RCC 7860 (cell line): ENCODE results near the gene CBLC.

Experiments used
- DNase-seq: peaks from one replicate; pipeline ENCODE4 v3.0.0-alpha.2; 2015; ENCODE audit warnings: low spot score
- FAIRE-seq: peaks from 2 replicates; lab custom pipeline; 2012; peaks lifted over from hg19 to GRCh38; lab: Jason Lieb, UNC

CBLC gene

GRCh38 chr19:44777715-44778347 is at the start of gene CBLC:
CBLC (plus strand) TSS chr19:44777890; CDS start chr19:44777932, 42 bp downstream.
- FAIRE-seq (no peak), DNase-seq (no peak)

GRCh38 chr19:44728178-44728577 is 49.5 kb upstream of the CBLC start:
- FAIRE-seq (no peak), DNase-seq (no peak)

GRCh38 chr19:44729516-44730033 is 48.1 kb upstream of the CBLC start:
- FAIRE-seq: no peak

GRCh38 chr19:44731081-44731480 is 46.6 kb upstream of the CBLC start:
- DNase-seq (no peak), FAIRE-seq (no peak)

More at GRCh38 chr19:44729516-44730033, 48.1 kb upstream of the CBLC start:
- no peak for DNase-seq

GRCh38 chr19:44731622-44732021 is 46.1 kb upstream of the CBLC start:
- DNase-seq (no peak), FAIRE-seq (no peak)

GRCh38 chr19:44732235-44733014 is 45.3 kb upstream of the CBLC start:
- FAIRE-seq (no peak), DNase-seq (no peak)

GRCh38 chr19:44734357-44734756 is 43.3 kb upstream of the CBLC start:
- FAIRE-seq (no peak), DNase-seq (no peak)

GRCh38 chr19:44735011-44735410 is 42.7 kb upstream of the CBLC start:
- DNase-seq (no peak), FAIRE-seq (no peak)

- DNase-seq (peak; percentile 79), FAIRE-seq (peak; percentile 81)
Measured at GRCh38 chr19:44737238-44738071, 40.2 kb upstream of the CBLC start.

GRCh38 chr19:44738136-44738535 is 39.6 kb upstream of the CBLC start:
- DNase-seq (no peak), FAIRE-seq (no peak)

GRCh38 chr19:44738603-44739558 is 38.8 kb upstream of the CBLC start:
- peak; percentile 85 for FAIRE-seq
- peak; percentile 77 for DNase-seq

GRCh38 chr19:44740351-44740824 is 37.3 kb upstream of the CBLC start:
- no peak for DNase-seq
- FAIRE-seq: no peak

GRCh38 chr19:44741258-44741731 is 36.4 kb upstream of the CBLC start:
- no peak for FAIRE-seq

GRCh38 chr19:44741841-44742329 is 35.8 kb upstream of the CBLC start:
- peak; percentile 97 for DNase-seq
- peak; percentile 91 for FAIRE-seq

More at GRCh38 chr19:44741258-44741731, 36.4 kb upstream of the CBLC start:
- DNase-seq: no peak

GRCh38 chr19:44742330-44743061 is 35.2 kb upstream of the CBLC start:
- peak; percentile 41 for FAIRE-seq
- DNase-seq: peak; percentile 64

- FAIRE-seq: no peak
- no peak for DNase-seq
Measured at GRCh38 chr19:44744871-44745332, 32.8 kb upstream of the CBLC start.

GRCh38 chr19:44745341-44745831 is 32.3 kb upstream of the CBLC start:
- FAIRE-seq (peak; percentile 25), DNase-seq (peak; percentile 53)

GRCh38 chr19:44745887-44746600 is 31.6 kb upstream of the CBLC start:
- no peak for FAIRE-seq
- no peak for DNase-seq
